Lower lobe of right lung (tissue), 2 donors: ENCODE data around the gene TBXAS1. TPM values are rescaled to one million over a fixed set of nuclear protein-coding genes. Genes with fewer than 3 reads are reported as not detected.

ENCODE experiments used
- ATAC-seq, 2 donors: fragments of 200-7000 bp; cut with Tn5 transposase; one replicate each; pipeline ENCODE4 v1.9.1; 2020 to 2022; ENCODE audit warnings: mild to moderate bottlenecking in 2 of 2, moderate library complexity in 2 of 2
- DNase-seq: peaks from one replicate; pipeline ENCODE4 v3.0.0-alpha.2; 2020
- H3K27ac ChIP-seq: fragments of 200-600 bp; one replicate; pipeline ENCODE4 v1.8.0; 2022
- H3K27me3 ChIP-seq: fragments of 200-600 bp; one replicate; pipeline ENCODE4 v1.8.0; 2022; ENCODE audit warnings: low read depth
- H3K36me3 ChIP-seq: fragments of 200-600 bp; one replicate; pipeline ENCODE4 v1.8.0; 2022; ENCODE audit warnings: mild to moderate bottlenecking
- H3K4me1 ChIP-seq: fragments of 200-600 bp; one replicate; pipeline ENCODE4 v1.8.0; 2022
- H3K4me3 ChIP-seq: fragments of 200-600 bp; one replicate; pipeline ENCODE4 v1.8.0; 2022; ENCODE audit warnings: mild to moderate bottlenecking
- H3K9me3 ChIP-seq: fragments of 200-600 bp; one replicate; pipeline ENCODE4 v1.8.0; 2022
- intact Hi-C: fragments of 100-400 bp; cut with DNase I; formaldehyde crosslinking; loops from one replicate; pipeline ENCODE4 v1.11.0; 2022
- total RNA-seq: library from RNA; stranded (reverse); fragmentation: NEBNext Ultra II Directional; extraction: Animal tissue kit (Norgen Biotek cat#: 25700); gene quantifications from one replicate; pipeline ENCODE4 v1.2.1, GENCODE V29; 2021
- TF ChIP-seq, protein P1 (sequence below): fragments of 200-600 bp; IDR thresholded peaks from one replicate; pipeline ENCODE4 v1.8.0; 2022; ENCODE audit warnings: antibody characterized with exemption, mild to moderate bottlenecking
- donor health status: DM: no; HTN: yes; CAD: no; lungs with severe emphysema.

Gene TBXAS1
- total RNA-seq, 1 donor from 2014 or later = 92.6 TPM

DNA sequence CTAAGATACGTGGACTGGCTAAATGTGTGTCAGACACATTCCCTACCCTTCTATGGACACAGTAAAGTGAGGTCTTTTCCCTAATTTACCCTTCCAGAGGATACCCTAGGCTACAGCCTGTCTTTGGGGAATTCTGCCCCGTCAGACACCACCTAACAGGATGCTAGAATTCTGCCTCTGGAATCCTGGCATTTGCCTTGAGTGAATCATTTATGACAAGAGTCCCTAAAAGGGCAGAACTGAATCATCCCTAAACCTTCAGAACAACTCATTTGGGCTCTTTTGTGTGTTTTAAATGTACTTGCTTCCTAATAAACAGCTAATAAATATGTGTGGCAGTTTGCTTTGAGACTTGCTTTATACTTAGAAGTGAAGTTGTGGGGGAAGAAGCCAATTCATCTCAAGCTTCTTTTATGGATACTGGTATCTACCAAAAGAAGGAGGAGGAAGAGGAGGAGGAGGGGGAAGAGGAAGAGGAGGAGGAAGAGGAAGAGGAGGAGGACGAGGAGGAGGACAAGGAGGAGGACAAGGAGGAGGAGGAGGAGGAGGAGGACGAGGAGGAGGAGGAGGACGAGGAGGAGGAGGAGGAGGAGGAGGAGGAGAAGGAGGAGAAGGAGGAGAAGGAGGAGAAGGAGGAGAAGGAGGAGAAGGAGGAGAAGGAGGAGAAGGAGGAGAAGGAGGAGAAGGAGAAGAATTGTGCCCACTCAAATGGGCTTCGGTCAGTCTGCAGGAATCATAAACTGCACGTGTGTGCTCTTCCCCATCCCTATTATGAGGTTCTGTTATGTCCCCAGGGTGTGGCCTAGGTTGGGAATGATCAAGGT is 206.5 kb downstream of the TBXAS1 start:
- DNase-seq (no peak), ATAC-seq (no peak)
- no peak overlapping the region for H3K4me3 ChIP-seq
- no peak overlapping the region for H3K27ac ChIP-seq
- no peaks in the 10 kb centered on the region for H3K9me3 ChIP-seq
- no peaks in the 10 kb centered on the region for H3K27me3 ChIP-seq
- TF ChIP-seq, protein P1, sequence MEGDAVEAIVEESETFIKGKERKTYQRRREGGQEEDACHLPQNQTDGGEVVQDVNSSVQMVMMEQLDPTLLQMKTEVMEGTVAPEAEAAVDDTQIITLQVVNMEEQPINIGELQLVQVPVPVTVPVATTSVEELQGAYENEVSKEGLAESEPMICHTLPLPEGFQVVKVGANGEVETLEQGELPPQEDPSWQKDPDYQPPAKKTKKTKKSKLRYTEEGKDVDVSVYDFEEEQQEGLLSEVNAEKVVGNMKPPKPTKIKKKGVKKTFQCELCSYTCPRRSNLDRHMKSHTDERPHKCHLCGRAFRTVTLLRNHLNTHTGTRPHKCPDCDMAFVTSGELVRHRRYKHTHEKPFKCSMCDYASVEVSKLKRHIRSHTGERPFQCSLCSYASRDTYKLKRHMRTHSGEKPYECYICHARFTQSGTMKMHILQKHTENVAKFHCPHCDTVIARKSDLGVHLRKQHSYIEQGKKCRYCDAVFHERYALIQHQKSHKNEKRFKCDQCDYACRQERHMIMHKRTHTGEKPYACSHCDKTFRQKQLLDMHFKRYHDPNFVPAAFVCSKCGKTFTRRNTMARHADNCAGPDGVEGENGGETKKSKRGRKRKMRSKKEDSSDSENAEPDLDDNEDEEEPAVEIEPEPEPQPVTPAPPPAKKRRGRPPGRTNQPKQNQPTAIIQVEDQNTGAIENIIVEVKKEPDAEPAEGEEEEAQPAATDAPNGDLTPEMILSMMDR = no peak
- intact Hi-C loops = no loop called here
- peaks cover 9% of the 10 kb centered on the region for H3K4me1 ChIP-seq
- H3K36me3 ChIP-seq = peaks cover 89% of the 10 kb centered on the region

DNA sequence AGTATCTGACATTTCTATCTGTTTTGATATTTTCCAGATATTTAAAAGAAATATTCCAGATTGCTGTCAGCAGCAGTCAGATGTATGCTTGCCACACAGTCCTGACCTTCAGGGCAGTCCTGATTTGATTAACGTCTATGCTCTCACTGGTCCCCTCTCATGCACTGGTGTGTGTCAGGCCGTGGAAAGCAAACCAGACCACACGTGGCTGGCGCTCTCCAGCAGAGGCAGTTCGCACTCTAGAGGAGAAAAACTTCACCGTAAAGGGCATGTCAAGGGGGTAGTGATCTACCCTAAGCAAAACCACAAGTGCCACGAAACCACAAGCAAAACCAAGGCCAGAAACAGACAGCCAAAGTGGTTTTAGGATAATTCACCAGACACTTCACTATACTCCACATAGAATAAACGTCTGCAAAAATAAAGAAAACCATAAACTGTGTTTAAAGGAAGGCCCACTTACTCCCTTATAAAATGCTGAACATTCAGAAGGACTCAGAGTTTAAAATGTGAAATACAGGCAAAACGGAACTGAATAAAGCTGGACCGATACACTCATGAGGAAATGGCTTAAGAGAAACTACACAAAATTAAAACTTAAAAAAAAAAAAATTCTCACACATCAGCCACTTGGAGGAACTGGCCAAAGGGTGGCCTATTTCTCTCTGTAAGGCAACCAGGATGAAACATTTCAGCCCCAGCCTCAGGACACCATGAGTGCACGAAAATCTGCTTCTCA is 207.3 kb downstream of the TBXAS1 start:
- ATAC-seq (peak in 1 of 2 donors; percentile 22), DNase-seq (no peak)
- intact Hi-C loops = no loop called here
- Histone ChIP-seq H3K4me1 (peaks cover 9% of the 10 kb centered on the region), H3K4me3 (no peak overlapping the region), H3K36me3 (peaks cover 89% of the 10 kb centered on the region), H3K27ac (no peak overlapping the region), H3K9me3 (no peaks in the 10 kb centered on the region), H3K27me3 (no peaks in the 10 kb centered on the region)
- TF ChIP-seq, protein P1 = no peak

DNA sequence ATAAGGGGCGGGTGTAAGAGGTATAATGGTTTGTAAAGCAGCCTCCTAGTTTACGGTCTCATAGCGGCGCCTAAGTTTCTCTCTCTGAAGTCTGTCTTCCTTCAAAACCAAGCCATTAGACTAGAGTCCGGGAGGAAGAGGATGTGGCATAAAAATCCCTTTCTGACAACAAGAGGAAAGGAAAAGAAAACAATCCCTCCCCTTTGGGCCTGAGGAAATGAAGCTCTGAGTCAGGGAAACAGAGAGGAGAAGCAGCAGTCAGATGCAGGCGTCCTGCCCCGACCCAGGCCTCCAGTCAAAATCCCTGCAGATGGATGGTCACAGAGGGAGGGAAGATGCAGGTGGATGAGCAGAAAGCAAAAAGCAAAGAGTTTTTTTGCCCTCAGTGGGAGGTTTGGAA is 210.0 kb downstream of the TBXAS1 start:
- no peak overlapping the region for H3K27ac ChIP-seq
- TF ChIP-seq, protein P1 = no peak
- no peak for DNase-seq

DNA sequence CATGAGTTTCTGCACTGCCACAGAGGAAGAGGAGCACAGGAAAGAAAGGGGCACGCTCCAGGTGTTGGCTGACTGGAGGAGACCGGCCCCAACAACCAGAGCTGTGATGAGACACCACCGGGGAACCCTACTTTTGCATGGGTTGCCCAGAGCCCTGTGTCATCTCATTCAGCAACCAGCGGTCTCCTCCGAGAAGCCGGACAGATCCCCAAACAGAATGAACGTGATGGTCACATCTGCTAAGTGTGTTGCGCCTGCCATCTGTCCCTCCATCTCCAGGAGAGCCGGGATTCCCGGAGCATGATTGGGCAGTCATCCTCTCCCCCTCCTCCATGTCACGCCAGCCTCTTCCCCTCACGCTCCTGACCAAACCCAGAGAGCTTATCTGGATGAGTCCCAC is 210.8 kb downstream of the TBXAS1 start:
- Histone ChIP-seq H3K4me1 (peaks cover 4% of the 10 kb centered on the region), H3K9me3 (no peaks in the 10 kb centered on the region), H3K4me3 (no peak overlapping the region), H3K36me3 (peaks cover 83% of the 10 kb centered on the region), H3K27me3 (no peaks in the 10 kb centered on the region), H3K27ac (no peak overlapping the region)
- intact Hi-C loops = no loop called here
- no peak for DNase-seq
- TF ChIP-seq, protein P1 = no peak
- no peak for ATAC-seq

More for the DNA sequence above, 210.0 kb downstream of the TBXAS1 start:
- ATAC-seq = no peak
- Histone ChIP-seq H3K27me3 (no peaks in the 10 kb centered on the region), H3K4me3 (no peak overlapping the region), H3K4me1 (peaks cover 4% of the 10 kb centered on the region), H3K9me3 (no peaks in the 10 kb centered on the region), H3K36me3 (peaks cover 87% of the 10 kb centered on the region)
- intact Hi-C loops = no loop called here

GRCh38 chr7:140041659-140042385 is 212.8 kb downstream of the TBXAS1 start:
- no peak overlapping the region for H3K4me3 ChIP-seq
- H3K27me3 ChIP-seq = no peaks in the 10 kb centered on the region
- ATAC-seq (no peak), DNase-seq (no peak)
- H3K36me3 ChIP-seq = peaks cover 86% of the 10 kb centered on the region
- no peaks in the 10 kb centered on the region for H3K9me3 ChIP-seq
- TF ChIP-seq, protein P1 = no peak
- H3K4me1 ChIP-seq = peaks cover 4% of the 10 kb centered on the region
- no peak overlapping the region for H3K27ac ChIP-seq
- intact Hi-C loops = no loop called here
